Embryonic facial prominence (tissue), 1 donor: Measurements from ENCODE around the gene IFNLR1.

Source experiments
- DNase-seq: peaks from one replicate; pipeline ENCODE4 v3.0.0-alpha.2; 2016; ENCODE audit errors: extremely low spot score

The IFNLR1 gene

DNA sequence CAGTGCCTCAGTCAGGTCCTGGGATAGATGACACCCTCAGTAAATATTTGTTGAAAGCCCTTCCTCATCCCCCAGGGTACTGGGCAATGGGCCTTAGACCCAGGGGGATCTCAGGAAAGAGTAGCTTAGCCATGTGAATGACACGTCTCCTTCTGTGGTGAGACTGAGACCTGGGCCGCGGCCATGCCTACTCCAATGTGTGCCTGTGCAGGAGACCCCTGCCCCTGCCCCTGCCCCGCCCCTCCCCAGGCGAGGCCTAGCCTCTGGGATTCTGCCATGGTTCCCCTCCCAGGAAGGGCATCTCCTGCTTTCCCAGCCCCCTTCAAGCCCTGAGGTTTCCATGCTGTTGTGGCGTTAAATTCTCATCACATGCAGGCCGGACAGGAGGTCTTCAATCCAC is 82.2 kb downstream of the IFNLR1 start:
- DNase-seq: no peak
